ENCODE measurements around the gene KCNA1. TPM values are rescaled to one million over a fixed set of nuclear protein-coding genes. Genes with fewer than 3 reads are reported as not detected.

The KCNA1 gene
- total RNA-seq, 1 donor from 2014 or later: 0.40 TPM

- H3K4me3 Mint-ChIP-seq (ENCODE audit: unreplicated experiment): no peak overlapping the region
- no peaks in the 10 kb centered on the region for H3K9me3 Mint-ChIP-seq (ENCODE audit: unreplicated experiment)
- no peaks in the 10 kb centered on the region for H3K36me3 Mint-ChIP-seq (ENCODE audit: unreplicated experiment)
- no peak overlapping the region for H3K27ac Mint-ChIP-seq (ENCODE audit: unreplicated experiment)
- DNase-seq (ENCODE audit: extremely low spot score, unreplicated experiment): no peak
- TF ChIP-seq CTCF (IDR thresholded peaks at IDR 0.05): no peak
- peaks cover 18% of the 10 kb centered on the region for H3K4me1 Mint-ChIP-seq (ENCODE audit: unreplicated experiment)
- peaks cover 27% of the 10 kb centered on the region for H3K27me3 Mint-ChIP-seq (ENCODE audit: unreplicated experiment)
Observed at GRCh38 chr12:4962539-4963486, 53.1 kb downstream of the KCNA1 start.

Other genes with a start within 250 kb of the KCNA1 start
- 0.16 and 0.21 TPM in 2 replicates for gene GALNT8, start 189.5 kb upstream of the KCNA1 start, total RNA-seq
- gene KCNA5, start 134.0 kb downstream of the KCNA1 start, total RNA-seq: not detected in 2 replicates

Data from osteocyte (in vitro differentiated cells).